HG02763 (cell line): ENCODE results near the gene MCRIP1.

Source experiments
- ATAC-seq: cut with Tn5 transposase; IDR thresholded peaks from one replicate; pipeline ENCODE4 v1.9.1; 2021; ENCODE audit warnings: mild to moderate bottlenecking, moderate library complexity; ENCODE audit not compliant: unreplicated experiment

Gene MCRIP1, protein sequence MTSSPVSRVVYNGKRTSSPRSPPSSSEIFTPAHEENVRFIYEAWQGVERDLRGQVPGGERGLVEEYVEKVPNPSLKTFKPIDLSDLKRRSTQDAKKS

DNA sequence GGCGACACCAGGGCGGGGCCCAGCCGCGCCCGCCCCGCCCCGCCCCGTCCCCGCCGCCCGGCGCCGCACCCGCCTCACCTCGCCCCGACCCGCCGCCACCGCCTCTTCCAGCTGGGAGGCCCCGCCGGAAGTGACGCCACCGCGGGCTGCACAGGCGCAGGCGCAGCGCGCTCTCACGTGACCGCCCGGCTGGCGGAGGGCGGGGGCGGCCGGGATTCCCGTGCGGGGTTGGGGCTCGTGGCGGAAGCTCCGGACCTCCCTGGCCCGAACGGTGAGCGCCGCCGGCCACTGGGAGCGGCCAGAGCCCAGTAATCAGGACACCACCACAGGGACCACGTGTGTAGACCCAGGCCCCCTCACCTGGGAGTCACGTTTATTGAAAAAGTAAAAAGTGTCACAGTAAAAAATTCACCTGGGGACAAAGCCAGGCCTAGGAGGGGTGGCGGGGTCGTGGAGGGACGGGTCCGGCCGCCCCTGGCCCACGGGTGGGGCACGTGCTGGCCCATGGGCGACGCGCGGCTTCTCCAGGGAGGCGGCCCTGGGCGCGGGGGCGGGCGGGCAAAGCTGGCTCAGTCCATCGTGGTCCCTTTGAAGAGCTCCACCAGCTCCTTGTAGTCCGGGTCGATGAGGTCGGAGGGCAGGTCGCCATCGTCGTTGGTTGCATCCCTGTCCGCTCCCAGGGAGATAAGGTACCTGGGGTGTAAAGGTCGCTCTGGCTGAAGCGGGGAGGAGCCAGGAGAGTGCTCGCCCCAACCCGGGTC lies at the start of gene MCRIP1:
Gene MCRIP1, minus strand, starts transcription at position 132 of the 761 bp plus-strand sequence. CDS start 8,785 bp downstream, outside the sequence.
- ATAC-seq: peak; percentile 79

GRCh38 chr17:81879121-81879520 lies 46.0 kb upstream of the MCRIP1 start:
- no peak for ATAC-seq

DNA sequence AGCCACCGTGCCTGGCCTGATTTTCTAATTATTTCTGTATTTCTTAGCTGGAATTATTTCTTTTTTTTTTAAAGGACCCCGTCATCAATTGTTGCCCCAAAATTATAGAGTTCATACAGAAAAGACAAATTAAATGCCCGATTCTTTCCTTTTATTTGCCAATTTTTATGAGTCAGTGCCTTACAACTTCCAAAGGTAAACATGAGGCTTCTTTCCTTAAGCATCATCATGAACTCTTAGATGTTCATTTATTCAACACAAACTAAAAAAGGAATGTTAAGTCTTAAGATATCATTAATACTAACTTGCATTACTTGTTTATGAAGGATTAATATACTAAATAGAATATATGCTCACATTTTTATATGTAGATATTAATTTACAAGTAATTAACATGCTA lies 45.2 kb upstream of the MCRIP1 start:
- no peak for ATAC-seq

- no peak for ATAC-seq
Measured at GRCh38 chr17:81877569-81877968, 44.5 kb upstream of the MCRIP1 start.

DNA sequence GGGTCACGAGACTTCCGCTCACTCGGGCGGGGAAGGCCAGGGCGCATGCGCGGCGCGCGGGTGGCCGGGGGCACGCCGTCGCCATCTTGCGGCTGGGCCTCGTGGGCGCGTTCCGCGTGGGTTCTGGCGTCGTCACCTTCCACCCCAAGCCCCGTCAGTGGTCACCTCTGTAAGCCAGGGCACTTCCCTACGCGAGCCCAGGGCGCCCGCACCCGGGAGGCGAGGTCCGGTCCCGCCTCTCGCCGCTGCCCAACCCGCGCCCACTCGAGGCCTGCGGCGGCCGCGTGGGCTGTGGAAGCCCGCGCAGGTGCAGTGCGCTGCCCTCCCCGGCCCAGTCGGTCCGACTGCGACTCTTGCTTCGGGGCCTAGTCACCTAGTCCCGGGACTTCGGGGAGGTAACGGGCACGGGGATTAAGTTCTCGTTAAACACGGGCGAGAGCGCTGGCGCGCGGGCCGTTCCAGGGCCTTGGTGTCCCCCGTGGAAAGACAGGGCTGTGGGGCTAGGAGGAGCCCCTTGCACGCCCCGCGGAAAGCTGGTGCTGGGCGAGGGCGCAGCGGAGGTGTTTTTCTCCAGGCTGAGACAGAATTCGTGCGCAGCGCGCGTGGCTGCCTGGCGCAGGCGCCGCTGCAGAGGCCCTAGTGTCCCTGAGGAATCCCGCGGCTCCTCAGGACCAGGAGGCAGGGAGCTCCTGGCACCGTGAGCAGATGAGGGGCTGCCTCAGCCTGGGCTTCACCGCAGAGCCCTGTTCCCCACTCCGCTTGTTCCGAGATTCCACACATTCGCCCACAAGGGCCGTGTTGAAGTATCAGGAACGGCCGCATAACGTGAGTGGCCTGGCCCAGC lies 38.5 kb upstream of the MCRIP1 start:
- peak; percentile 50 for ATAC-seq

GRCh38 chr17:81870981-81871386 lies 37.9 kb upstream of the MCRIP1 start, which contains the start of gene ARHGDIA:
ARHGDIA (minus strand) TSS chr17:81871337; CDS start chr17:81869930, 1,407 bp downstream.
- ATAC-seq: peak; percentile 20

DNA sequence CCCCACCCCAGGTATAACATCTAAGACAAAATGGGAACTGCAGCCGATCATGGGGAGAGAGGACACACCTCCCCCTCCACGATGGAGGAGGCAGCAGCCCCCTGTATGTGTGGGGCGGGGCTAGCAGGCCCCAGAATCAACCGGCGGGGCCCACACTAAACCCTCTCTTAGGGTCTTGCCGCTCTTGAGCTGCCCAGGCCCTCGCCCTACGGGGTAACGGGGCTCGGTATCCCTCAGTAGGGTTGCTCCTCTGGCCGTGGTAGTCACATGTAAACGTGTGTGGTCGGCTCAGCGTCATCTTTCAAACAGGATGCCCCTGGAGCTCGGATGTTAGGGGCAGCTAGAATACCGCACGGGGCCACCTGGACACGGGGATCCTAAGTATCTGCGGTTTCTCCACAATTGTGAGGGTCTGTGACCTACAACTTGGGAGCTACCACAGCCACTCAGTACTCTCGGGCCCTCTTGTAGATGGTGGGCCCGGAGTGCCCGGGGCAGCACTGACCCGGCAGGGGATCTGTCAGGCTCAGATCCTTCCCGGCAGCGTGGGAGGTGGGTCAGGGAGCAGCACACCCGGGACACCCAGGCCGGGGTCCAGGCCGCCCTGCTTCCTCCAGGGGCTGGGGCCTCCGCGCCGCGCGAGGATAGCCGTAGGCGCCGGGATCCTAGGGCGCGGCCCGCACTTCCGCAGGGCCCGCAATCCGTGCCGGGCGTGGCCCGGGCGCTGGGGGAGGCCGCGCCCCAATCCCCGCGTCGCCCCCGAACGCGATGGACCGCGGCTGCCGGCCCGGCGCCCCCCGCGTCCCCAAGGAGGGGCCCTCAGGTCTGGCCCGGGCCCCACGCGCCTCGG lies 37.3 kb upstream of the MCRIP1 start:
- ATAC-seq: peak; percentile 8

DNA sequence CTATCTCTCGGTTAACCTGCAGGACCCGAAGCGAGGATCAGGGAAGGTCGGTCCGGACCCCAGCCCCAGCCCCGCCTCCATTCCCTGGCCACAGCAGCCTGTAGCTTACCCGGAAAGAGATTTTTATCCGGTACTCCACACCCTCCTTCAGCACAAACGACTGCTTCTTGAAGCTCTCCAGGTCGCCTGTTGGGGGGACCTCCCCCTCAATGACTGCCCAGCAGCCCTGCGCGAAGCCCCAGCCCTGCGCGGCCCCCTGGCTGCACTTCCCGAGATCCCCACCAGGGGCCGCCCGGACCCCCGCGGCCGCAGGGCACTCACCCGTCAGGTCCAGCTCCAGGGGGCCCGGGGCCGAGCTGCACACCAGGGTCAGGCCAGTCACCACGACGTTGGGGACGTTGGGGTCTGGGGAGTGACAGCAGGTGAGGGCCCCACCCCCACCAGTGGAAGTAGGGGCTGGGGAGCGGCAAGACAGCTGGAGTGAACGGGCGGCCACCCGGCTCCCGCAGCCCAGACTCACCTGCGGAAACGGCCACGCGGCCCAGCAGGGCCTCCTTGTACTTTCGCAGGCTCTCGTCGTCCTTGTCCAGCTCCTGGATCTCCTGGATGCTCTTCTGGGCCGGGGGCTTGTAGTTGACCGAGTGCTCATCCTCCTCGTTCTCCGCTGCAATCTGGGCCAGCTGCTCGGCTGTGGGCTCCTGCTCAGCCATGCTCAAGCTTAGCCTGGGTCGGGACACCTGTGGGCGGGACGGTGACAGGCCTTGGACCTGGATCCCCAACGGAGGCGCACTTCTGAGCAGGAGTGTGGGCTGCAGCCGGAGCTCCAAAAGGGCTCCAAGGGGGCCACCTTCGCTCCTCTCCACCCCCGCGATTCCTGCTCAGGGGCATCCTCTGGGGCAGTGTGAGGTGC lies 36.4 kb upstream of the MCRIP1 start:
- no peak for ATAC-seq

DNA sequence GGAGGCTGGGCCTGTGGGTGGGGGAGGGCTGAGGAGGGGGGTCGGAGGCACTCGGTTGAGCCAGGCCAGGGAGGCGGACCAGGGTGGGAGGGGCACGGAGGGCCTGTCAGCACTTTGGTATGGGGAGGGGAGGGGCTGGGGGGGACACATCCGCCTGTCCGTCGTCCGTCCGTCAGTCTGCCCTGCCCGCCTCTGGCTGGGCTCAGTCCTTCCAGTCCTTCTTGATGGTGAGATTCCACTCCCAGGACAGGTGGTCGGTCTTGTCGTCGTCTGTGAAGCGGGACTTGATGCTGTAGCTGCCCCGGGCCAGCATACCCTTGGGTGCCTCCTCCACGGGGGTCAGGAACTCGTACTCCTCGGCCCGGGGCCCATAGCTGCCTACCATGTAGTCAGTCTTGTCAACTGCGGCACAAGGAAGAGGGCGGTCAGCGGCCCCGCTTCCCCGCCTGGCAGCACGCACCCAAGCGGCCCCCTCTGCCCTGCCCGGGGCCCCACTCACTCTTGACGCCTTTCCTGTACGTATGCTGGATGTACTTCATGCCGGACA lies 35.7 kb upstream of the MCRIP1 start:
- ATAC-seq: no peak

DNA sequence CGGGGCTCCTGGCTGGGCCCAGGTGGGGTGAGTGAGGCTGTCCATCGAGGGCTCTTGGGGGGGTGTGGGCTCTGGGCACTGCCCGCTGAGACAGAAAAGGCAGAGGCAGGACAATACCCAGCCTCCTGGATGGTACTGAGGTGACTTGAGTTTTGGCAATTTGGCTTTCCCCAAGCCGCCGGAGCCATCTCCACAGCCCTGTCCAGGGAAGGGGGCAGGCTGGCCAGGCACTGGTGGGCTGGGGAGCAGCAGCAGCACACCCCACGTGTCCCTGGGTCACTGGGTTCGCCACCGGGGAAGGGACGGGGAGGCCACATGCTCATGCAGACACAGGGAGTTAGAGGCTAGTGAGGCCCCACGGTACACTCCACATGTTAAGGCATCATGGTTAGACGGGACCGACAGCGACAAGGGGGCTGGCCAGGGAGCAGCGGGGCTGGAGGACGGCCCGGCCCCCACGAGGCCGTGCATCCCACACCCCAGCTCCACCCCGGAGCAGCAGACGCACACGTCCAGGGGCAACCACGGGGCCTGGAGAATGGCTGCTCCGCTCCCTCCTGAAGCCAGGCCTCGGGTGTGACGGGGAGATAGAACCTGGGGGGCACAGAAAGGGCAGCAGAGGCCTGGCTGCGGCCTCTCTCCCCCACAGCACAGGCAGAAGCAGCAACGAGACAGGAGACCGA lies 35.0 kb upstream of the MCRIP1 start:
- no peak for ATAC-seq

- no peak for ATAC-seq
Measured at GRCh38 chr17:81867170-81867990, 34.3 kb upstream of the MCRIP1 start.

- ATAC-seq: no peak
Measured at GRCh38 chr17:81866440-81867169, 33.5 kb upstream of the MCRIP1 start.

- no peak for ATAC-seq
Measured at GRCh38 chr17:81865733-81866439, 32.8 kb upstream of the MCRIP1 start.

- ATAC-seq: no peak
Measured at GRCh38 chr17:81865358-81865732, 32.3 kb upstream of the MCRIP1 start.

DNA sequence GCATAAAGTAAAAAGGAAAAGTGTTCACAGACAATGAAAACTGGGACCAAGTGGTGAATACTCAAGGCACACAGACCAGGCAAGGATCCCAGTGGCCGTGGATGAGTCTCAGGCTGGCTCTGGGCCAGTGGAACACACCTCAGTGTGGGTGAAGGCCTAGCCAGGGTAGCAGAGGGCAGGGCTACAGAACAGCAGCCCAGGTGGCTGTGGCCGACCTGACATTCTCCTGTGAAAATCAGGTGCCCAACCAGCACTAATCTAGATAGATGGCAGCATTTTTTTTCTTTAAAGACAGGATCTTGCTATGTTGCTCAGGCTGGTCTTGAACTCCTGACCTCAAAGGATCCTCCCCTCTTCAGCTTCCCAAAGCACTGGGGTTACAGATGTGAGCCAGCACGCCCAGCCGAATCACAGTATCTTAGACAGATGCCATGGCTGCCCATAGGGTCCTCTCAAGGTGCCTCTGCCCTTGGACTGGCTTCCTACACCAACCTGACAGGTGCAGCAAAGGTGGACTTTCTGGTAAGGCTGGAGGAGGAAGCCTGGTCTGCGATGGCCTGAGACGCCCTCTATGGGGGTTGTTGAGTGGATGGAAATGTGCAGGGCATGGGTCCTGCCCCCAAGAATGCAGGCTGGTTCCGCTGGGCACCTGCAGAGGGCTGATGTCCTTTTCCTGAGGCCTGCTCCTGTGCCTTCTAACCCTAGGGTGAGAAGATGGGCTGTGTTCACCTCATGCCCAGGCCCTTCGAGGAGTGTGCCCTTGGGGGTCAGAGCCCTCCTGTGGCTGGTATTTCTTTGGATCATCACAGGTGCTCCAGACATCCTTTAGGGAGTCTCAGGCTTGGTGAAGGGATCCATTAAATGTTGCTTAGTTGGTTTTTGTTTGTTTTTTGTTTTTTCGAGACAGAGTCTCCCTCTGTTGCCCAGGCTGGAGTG lies 31.0 kb upstream of the MCRIP1 start:
- ATAC-seq: no peak
